Mesodermal cell (in vitro differentiated cells): ENCODE measurements around the gene ZDHHC9.

ENCODE experiments used
- H3K27ac ChIP-seq: 2 replicates; pipeline ENCODE4 v1.7.0; 2013; ENCODE audit warnings: mild to moderate bottlenecking, low read depth, low read length, moderate library complexity; ENCODE audit not compliant: severe bottlenecking
- H3K36me3 ChIP-seq: 2 replicates; pipeline ENCODE4 v1.7.1; 2013; ENCODE audit warnings: mild to moderate bottlenecking, low read length, moderate library complexity; ENCODE audit not compliant: control insufficient read depth, insufficient read depth
- H3K4me1 ChIP-seq: one replicate; pipeline ENCODE4 v1.7.1; 2013; ENCODE audit warnings: mild to moderate bottlenecking, low read length; ENCODE audit not compliant: insufficient read depth, control insufficient read depth, poor library complexity, severe bottlenecking
- H3K4me3 ChIP-seq: 2 replicates; pipeline ENCODE4 v1.7.0; 2013; ENCODE audit warnings: low read length, control low read depth, mild to moderate bottlenecking; ENCODE audit not compliant: insufficient read depth, poor library complexity, severe bottlenecking; ENCODE audit errors: extremely low read depth
- H3K9me3 ChIP-seq: 2 replicates; pipeline ENCODE4 v1.7.1; 2013; ENCODE audit warnings: mild to moderate bottlenecking, low read length, moderate library complexity; ENCODE audit not compliant: control insufficient read depth
- WGBS, 2 experiments: methylation state at CpG; one replicate each; pipeline ENCODE4 v1.1.5; 2013; ENCODE audit warnings: missing lambda C conversion rate in 2 of 2; ENCODE audit not compliant: insufficient coverage in 2 of 2; 5-methylcytosine and 5-hydroxymethylcytosine counted together

ZDHHC9 gene

DNA sequence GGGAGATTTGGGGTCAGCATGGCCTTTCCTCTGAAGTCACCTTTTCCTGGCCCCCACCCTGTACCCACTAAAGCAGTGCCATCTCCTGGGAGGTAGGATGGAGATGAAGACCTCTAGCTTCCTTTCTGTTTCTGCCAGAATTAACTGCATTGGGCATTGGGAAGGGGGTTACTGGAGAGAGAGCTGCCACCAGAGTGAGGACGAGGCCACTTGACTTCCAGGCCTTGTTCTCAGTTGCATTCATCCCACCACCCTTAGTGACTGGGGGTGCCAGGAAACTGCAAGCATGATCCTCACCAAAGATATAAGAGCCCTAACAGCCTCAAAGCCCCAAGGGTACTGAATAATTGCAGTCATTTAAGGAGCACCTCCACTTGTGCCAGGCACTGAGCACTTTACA is 48.1 kb downstream of the ZDHHC9 start:
- no CpG with 5 or more reads among the region's 1 CpG for WGBS, 2 experiments
- Histone ChIP-seq H3K4me3 (no peak overlapping the region), H3K9me3 (no peaks in the 10 kb centered on the region), H3K4me1 (no peaks in the 10 kb centered on the region), H3K36me3 (peaks cover 12% of the 10 kb centered on the region), H3K27ac (no peak overlapping the region)

GRCh38 chrX:129793604-129794191 is 50.0 kb downstream of the ZDHHC9 start:
- Histone ChIP-seq H3K36me3 (no peaks in the 10 kb centered on the region), H3K9me3 (no peaks in the 10 kb centered on the region), H3K4me1 (no peaks in the 10 kb centered on the region), H3K4me3 (no peak overlapping the region), H3K27ac (no peak overlapping the region)
- WGBS, 2 experiments: 97% methylated on average over 11 of the region's 20 CpGs; no CpG with 5 or more reads in 1 of the 2 experiments

- Histone ChIP-seq H3K9me3 (no peaks in the 10 kb centered on the region), H3K27ac (no peak overlapping the region), H3K36me3 (no peaks in the 10 kb centered on the region), H3K4me1 (no peaks in the 10 kb centered on the region), H3K4me3 (no peak overlapping the region)
- 98 to 100% methylated on average over 2 to 8 of the region's 18 CpGs for WGBS, 2 experiments
Observed at GRCh38 chrX:129792586-129793291, 50.9 kb downstream of the ZDHHC9 start.

DNA sequence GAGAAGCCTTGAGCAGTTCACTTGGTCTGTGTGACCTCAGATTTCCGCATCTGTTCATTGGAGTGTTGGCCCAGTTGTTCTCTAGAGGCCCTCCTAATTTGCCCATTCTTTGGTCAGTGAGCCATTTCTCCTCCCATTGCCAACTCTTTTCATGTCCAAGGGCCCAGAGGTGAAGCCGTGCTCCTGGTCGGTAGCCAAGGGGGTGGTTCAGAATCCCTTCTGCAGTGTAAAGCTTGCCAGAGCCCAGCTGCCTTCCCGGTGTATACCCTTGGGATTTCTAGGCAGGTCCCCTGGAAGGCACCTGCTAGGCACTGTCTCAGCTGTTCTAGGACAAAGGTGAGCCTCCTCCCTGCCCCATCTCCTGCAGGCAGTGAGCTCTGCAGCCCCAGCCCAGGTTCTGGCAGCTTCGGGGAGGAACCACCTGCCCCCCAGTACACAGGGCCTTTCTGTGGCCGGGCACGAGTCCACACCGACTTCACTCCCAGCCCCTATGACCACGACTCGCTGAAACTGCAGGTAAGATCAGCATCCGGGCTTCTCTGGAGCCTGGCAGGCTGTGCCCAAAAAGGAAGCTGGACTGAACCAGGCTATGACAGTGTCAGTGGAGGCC is 51.6 kb downstream of the ZDHHC9 start:
- no peak overlapping the region for H3K4me3 ChIP-seq
- WGBS, 2 experiments: 94% methylated on average over 8 of the region's 11 CpGs; no CpG with 5 or more reads in 1 of the 2 experiments
- H3K36me3 ChIP-seq: no peaks in the 10 kb centered on the region
- H3K9me3 ChIP-seq: no peaks in the 10 kb centered on the region
- H3K4me1 ChIP-seq: no peaks in the 10 kb centered on the region
- no peak overlapping the region for H3K27ac ChIP-seq

DNA sequence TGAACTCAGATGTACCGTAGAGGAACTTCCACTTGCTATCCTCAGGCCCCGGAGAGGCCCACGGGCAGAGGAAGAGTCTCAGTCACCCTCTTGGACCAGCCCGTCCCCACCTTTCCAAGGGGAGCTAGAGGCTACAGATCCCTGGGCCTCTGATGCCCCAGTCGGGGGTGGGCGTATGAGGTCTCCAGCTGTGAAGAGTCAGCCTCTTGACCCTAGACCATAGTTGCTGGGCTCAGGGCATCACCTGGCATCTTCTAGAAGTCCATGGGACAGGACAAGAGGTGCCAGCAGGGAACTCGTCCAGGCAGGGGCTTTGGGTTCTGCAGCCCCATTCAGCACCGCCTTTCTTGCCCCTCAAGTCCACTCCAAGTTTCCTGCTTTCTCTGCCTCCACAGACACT is 52.4 kb downstream of the ZDHHC9 start:
- 60 to 100% methylated on average over 1 to 6 of the region's 8 CpGs for WGBS, 2 experiments
- Histone ChIP-seq H3K9me3 (no peaks in the 10 kb centered on the region), H3K27ac (no peak overlapping the region), H3K4me3 (no peak overlapping the region), H3K4me1 (no peaks in the 10 kb centered on the region), H3K36me3 (no peaks in the 10 kb centered on the region)

DNA sequence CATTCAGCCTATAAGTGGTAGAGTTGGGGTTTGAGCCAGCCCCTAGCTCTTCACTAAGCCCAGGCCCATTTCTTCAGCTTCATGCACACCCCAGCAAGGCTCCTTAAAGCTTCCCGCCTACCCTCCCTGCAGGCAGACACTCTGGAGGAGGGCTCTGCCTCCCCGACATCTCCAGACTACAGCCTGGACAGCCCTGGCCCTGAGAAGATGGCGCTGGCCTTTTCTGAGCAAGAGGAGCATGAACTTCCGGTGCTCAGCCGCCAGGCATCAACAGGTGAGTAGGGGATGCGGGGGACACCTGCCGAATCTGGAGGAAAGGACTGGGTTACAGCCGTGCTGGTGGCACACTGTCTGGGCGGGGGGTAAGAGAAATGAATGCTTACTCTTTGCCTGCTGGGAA is 52.9 kb downstream of the ZDHHC9 start:
- Histone ChIP-seq H3K27ac (no peak overlapping the region), H3K4me1 (no peaks in the 10 kb centered on the region), H3K9me3 (no peaks in the 10 kb centered on the region), H3K4me3 (no peak overlapping the region), H3K36me3 (no peaks in the 10 kb centered on the region)
- 100% methylated on average over 5 of the region's 9 CpGs; no CpG with 5 or more reads in 1 of the 2 experiments for WGBS, 2 experiments

GRCh38 chrX:129790146-129790545 is 53.5 kb downstream of the ZDHHC9 start:
- Histone ChIP-seq H3K27ac (no peak overlapping the region), H3K4me3 (no peak overlapping the region), H3K36me3 (no peaks in the 10 kb centered on the region), H3K4me1 (no peaks in the 10 kb centered on the region), H3K9me3 (no peaks in the 10 kb centered on the region)
- no CpG with 5 or more reads among the region's 3 CpGs for WGBS, 2 experiments

- no CpG with 5 or more reads among the region's 6 CpGs for WGBS, 2 experiments
- Histone ChIP-seq H3K36me3 (no peaks in the 10 kb centered on the region), H3K4me3 (no peak overlapping the region), H3K27ac (no peak overlapping the region), H3K9me3 (no peaks in the 10 kb centered on the region), H3K4me1 (no peaks in the 10 kb centered on the region)
Observed at GRCh38 chrX:129788527-129788926, 55.2 kb downstream of the ZDHHC9 start.

- WGBS, 2 experiments: 91% methylated on average over 3 of the region's 11 CpGs; no CpG with 5 or more reads in 1 of the 2 experiments
- Histone ChIP-seq H3K27ac (no peak overlapping the region), H3K36me3 (no peaks in the 10 kb centered on the region), H3K4me1 (no peaks in the 10 kb centered on the region), H3K4me3 (no peak overlapping the region), H3K9me3 (no peaks in the 10 kb centered on the region)
Observed at GRCh38 chrX:129787336-129788055, 56.2 kb downstream of the ZDHHC9 start.

DNA sequence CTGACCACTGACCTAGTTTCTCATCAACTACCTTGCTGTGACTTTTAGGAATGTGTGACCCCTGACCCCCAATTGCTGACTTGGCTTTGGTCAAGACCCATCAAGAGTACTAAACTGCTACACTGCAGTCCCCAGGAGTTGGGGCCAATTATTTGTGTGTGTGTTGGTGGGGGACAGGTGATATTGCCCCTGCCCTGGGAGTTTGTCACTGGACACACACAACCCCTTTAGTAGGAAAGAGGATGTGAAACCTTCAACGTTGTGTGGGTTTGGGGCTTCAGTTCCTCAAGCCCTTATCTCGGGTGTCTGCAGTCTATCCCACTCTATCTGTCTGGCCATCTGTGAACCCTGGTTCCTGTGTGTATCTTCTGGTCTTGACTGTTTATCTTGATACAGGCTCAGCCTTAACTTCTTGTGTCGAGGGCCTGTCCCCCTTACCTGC is 57.5 kb downstream of the ZDHHC9 start:
- 60% methylated on average over 1 of the region's 3 CpGs; no CpG with 5 or more reads in 1 of the 2 experiments for WGBS, 2 experiments
- Histone ChIP-seq H3K9me3 (no peaks in the 10 kb centered on the region), H3K4me1 (no peaks in the 10 kb centered on the region), H3K36me3 (no peaks in the 10 kb centered on the region), H3K4me3 (no peak overlapping the region), H3K27ac (no peak overlapping the region)
